Activated CD8-positive, alpha-beta T cell treated with anti-CD3 and anti-CD28 coated beads for 36 hours (primary cell): Measurements from ENCODE around the gene FRMD5. TPM values are rescaled to one million over a fixed set of nuclear protein-coding genes. Genes with fewer than 3 reads are reported as not detected.
"Not testable (repeated sequence)": the region's sequence is repeated elsewhere in the genome, so short reads cannot be mapped to it uniquely, and the experiment has no call there.

ENCODE experiments used
- ATAC-seq: fragments of 200-7000 bp; cut with Tn5 transposase; one replicate; pipeline ENCODE4 v1.10.0; 2021; ENCODE audit warnings: mild to moderate bottlenecking, moderate library complexity
- CTCF ChIA-PET: fragments of 350-600 bp; sonication (Branson Sonifier 250); formaldehyde crosslinking; loops from one replicate; lab custom pipeline; 2021; ENCODE audit warnings: antibody characterized with exemption; lab: Charles Lee
- POLR2A ChIA-PET: fragments of 350-600 bp; sonication (Branson Sonifier 250); formaldehyde crosslinking; loops from one replicate; lab custom pipeline; 2021; ENCODE audit warnings: antibody characterized with exemption; lab: Charles Lee
- DNase-seq: peaks from one replicate; pipeline ENCODE4 v3.0.0-alpha.2; 2020
- H3K27ac Mint-ChIP-seq: one replicate; pipeline ENCODE4 v1.8.0; 2021; ENCODE audit warnings: mild to moderate bottlenecking, mixed read lengths
- H3K27me3 Mint-ChIP-seq: one replicate; pipeline ENCODE4 v1.8.0; 2021; ENCODE audit warnings: mixed read lengths
- H3K36me3 Mint-ChIP-seq: one replicate; pipeline ENCODE4 v1.8.0; 2021; ENCODE audit warnings: low read depth, mixed read lengths
- H3K4me1 Mint-ChIP-seq: one replicate; pipeline ENCODE4 v1.8.0; 2021; ENCODE audit warnings: low read depth, mixed read lengths
- H3K4me3 Mint-ChIP-seq: one replicate; pipeline ENCODE4 v1.8.0; 2021; ENCODE audit warnings: mild to moderate bottlenecking, moderate library complexity, mixed read lengths
- H3K9me3 Mint-ChIP-seq: one replicate; pipeline ENCODE4 v1.8.0; 2021; ENCODE audit warnings: mixed read lengths
- CTCF ChIP-seq: fragments of 200-600 bp; IDR thresholded peaks from one replicate; pipeline ENCODE4 v1.8.0; 2022; ENCODE audit warnings: antibody characterized with exemption, mild to moderate bottlenecking
- intact Hi-C: fragments of 100-400 bp; cut with micrococcal nuclease; formaldehyde crosslinking; loops from one replicate; pipeline ENCODE4 v1.10.0; 2022
- total RNA-seq, 2 experiments: library from RNA; stranded (reverse); gene quantifications; one replicate each; pipeline ENCODE4 v1.2.3, GENCODE V29; 2021

FRMD5 gene
- total RNA-seq, 2 experiments from 2014 or later: 0.23 to 0.25 TPM

- Mint-ChIP-seq H3K36me3 (peaks cover 32% of the 10 kb centered on the region), H3K4me1 (no peaks in the 10 kb centered on the region), H3K9me3 (no peaks in the 10 kb centered on the region), H3K4me3 (no peak overlapping the region), H3K27me3 (no peaks in the 10 kb centered on the region), H3K27ac (no peak overlapping the region)
- DNase-seq: no peak
- ATAC-seq: no peak
- intact Hi-C loops: no loop called here
- ChIA-PET CTCF (no interaction called here), POLR2A (interaction anchor here (1.1 kb wide), 1 partner anchor 14 kb away, joined by 3 read pairs; no protein-coding TSS in a partner anchor)
- TF ChIP-seq CTCF: no peak
Observed at GRCh38 chr15:43868406-43868805, 326.7 kb downstream of the FRMD5 start.

GRCh38 chr15:43867096-43867495, 328.0 kb downstream of the FRMD5 start:
- no peak overlapping the region for H3K4me3 Mint-ChIP-seq

GRCh38 chr15:43866636-43867035, 328.4 kb downstream of the FRMD5 start:
- H3K27me3 Mint-ChIP-seq, DNase-seq, H3K27ac Mint-ChIP-seq, POLR2A ChIA-PET, H3K9me3 Mint-ChIP-seq, H3K4me1 Mint-ChIP-seq, ATAC-seq, H3K4me3 Mint-ChIP-seq, intact Hi-C loops: not testable (repeated sequence)
- CTCF ChIA-PET: interaction anchor here (1.1 kb wide), 1 partner anchor 38 kb away, joined by 3 read pairs; no protein-coding TSS in a partner anchor
- peaks cover 24% of the 10 kb centered on the region for H3K36me3 Mint-ChIP-seq

More at GRCh38 chr15:43867096-43867495, 328.0 kb downstream of the FRMD5 start:
- H3K4me1 Mint-ChIP-seq: no peaks in the 10 kb centered on the region
- no peak for ATAC-seq
- peaks cover 25% of the 10 kb centered on the region for H3K36me3 Mint-ChIP-seq
- DNase-seq: no peak
- CTCF ChIA-PET: interaction anchor here (1.1 kb wide), 1 partner anchor 37 kb away, joined by 3 read pairs; no protein-coding TSS in a partner anchor
- intact Hi-C loops: no loop called here
- no peaks in the 10 kb centered on the region for H3K9me3 Mint-ChIP-seq
- no peak overlapping the region for H3K27ac Mint-ChIP-seq
- H3K27me3 Mint-ChIP-seq: no peaks in the 10 kb centered on the region
- TF ChIP-seq CTCF: no peak
- POLR2A ChIA-PET: no interaction called here

- TF ChIP-seq CTCF: no peak
- ChIA-PET CTCF (no interaction called here), POLR2A (interaction anchor here (1.1 kb wide), 1 partner anchor 32 kb away, joined by 3 read pairs; no protein-coding TSS in a partner anchor)
- peaks cover 46% of the 10 kb centered on the region for H3K36me3 Mint-ChIP-seq
- H3K27ac Mint-ChIP-seq: no peak overlapping the region
- ATAC-seq (no peak), DNase-seq (no peak)
- H3K4me1 Mint-ChIP-seq: no peaks in the 10 kb centered on the region
- H3K27me3 Mint-ChIP-seq: no peaks in the 10 kb centered on the region
- intact Hi-C loops: no loop called here
- H3K4me3 Mint-ChIP-seq: no peak overlapping the region
- no peaks in the 10 kb centered on the region for H3K9me3 Mint-ChIP-seq
Observed at GRCh38 chr15:43859546-43859945, 335.5 kb downstream of the FRMD5 start.

- Mint-ChIP-seq H3K36me3 (peaks cover 60% of the 10 kb centered on the region), H3K27me3 (no peaks in the 10 kb centered on the region), H3K27ac (no peak overlapping the region), H3K4me3 (no peak overlapping the region), H3K4me1 (no peaks in the 10 kb centered on the region), H3K9me3 (no peaks in the 10 kb centered on the region)
- no peak for TF ChIP-seq CTCF
- DNase-seq: no peak
- ATAC-seq: no peak
- intact Hi-C loops: no loop called here
- CTCF ChIA-PET: no interaction called here
- POLR2A ChIA-PET: no interaction called here
Observed at GRCh38 chr15:43854801-43855200, 340.3 kb downstream of the FRMD5 start.
